Measurements from ENCODE around the gene TXN2. TPM values are rescaled to one million over a fixed set of nuclear protein-coding genes. Genes with fewer than 3 reads are reported as not detected.
"Not testable (repeated sequence)": the region's sequence is repeated elsewhere in the genome, so short reads cannot be mapped to it uniquely, and the experiment has no call there.

TXN2 gene
- total RNA-seq, 2 experiments from 2014 or later = 64.5 to 64.6 TPM

GRCh38 chr22:36445158-36445668 lies 36.2 kb downstream of the TXN2 start:
- Mint-ChIP-seq H3K27me3 (no peaks in the 10 kb centered on the region), H3K4me3 (no peak overlapping the region), H3K27ac (no peak overlapping the region), H3K9me3 (no peaks in the 10 kb centered on the region), H3K36me3 (no peaks in the 10 kb centered on the region), H3K4me1 (peaks cover 40% of the 10 kb centered on the region)
- POLR2A ChIA-PET = interaction anchor here (1.8 kb wide), 1 partner anchor 10 kb away, joined by 5 read pairs; no protein-coding TSS in a partner anchor
- DNase-seq = no peak
- no peak for ATAC-seq (ENCODE audit: low read depth)

- Mint-ChIP-seq H3K27me3 (no peaks in the 10 kb centered on the region), H3K4me1 (peaks cover 40% of the 10 kb centered on the region), H3K36me3 (no peaks in the 10 kb centered on the region), H3K27ac (no peak overlapping the region), H3K4me3 (no peak overlapping the region), H3K9me3 (no peaks in the 10 kb centered on the region)
- DNase-seq (no peak), ATAC-seq (ENCODE audit: low read depth) (no peak)
- POLR2A ChIA-PET = interaction anchor here (0.5 kb wide), 1 partner anchor 15 kb away, joined by 4 read pairs; no protein-coding TSS in a partner anchor
These were observed 38.2 kb downstream of the TXN2 start for GRCh38 chr22:36443198-36443770.

DNA sequence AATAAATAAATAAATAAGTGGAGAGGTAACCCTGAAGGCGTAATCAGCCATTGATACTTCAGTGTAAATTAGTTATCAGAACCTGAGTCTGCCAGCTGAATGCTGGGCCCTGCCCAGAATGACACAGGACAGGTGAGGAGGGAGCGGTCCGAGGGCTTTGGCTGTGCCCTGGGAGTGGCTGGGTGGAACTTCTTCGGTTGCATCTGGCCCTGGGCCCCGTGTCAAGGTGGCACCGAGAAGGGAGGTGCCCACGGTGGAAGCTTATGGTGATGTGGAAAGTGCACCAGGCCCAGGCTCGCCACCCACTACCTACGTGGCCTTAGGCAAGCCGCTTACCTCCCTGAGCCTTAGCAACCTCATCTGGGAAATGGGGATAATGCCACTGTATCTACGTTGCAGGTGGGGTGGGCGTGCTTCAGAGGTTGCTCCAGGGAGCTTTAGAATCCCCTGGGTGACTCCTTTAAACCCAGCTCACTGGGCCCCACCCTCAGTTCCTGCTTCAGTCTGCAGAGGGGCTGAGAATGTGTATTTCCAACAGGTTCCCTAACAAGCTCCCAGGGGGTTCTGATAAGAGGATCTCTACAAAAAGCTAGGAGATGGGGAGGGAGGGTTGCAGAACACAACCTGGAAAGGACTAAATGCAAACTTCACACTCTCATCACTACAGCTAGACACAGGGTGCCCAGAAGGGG lies 38.8 kb downstream of the TXN2 start:
- DNase-seq = no peak
- Mint-ChIP-seq H3K36me3 (no peaks in the 10 kb centered on the region), H3K27me3 (no peaks in the 10 kb centered on the region), H3K27ac (no peak overlapping the region), H3K9me3 (no peaks in the 10 kb centered on the region), H3K4me3 (no peak overlapping the region), H3K4me1 (peaks cover 35% of the 10 kb centered on the region)
- POLR2A ChIA-PET = no interaction called here
- ATAC-seq (ENCODE audit: low read depth) = no peak

DNA sequence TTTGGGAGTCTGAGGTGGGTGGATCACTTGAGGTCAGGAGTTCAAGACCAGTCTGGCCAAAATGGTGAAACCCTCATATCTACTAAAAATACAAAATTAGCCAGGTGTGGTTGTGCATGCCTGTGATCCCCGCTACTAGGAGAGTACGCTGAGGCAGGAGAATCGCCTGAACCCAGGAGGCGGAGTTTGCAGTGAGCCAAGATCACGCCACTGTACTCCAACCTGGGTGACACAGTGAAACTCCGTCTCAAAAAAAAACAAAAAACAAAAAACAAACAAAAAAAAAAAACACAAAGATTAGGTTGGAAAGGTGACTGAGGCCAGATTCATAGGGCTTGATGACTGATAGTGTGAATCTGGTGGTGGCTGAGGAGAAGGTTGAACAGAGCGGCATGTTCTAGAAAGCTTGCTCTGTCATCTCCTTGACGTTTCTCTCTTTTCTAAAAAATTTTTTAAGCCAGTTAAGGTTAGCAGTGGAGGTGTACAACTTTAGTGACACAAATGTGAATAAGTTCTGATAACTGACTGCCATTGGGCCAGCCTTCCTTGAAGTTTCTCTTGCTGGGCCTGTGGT lies 40.9 kb downstream of the TXN2 start:
- H3K27ac Mint-ChIP-seq = no peak overlapping the region
- POLR2A ChIA-PET = interaction anchor here (0.9 kb wide), 1 partner anchor 11 kb away, joined by 3 read pairs; no protein-coding TSS in a partner anchor
- ATAC-seq (ENCODE audit: low read depth) (no peak), DNase-seq (no peak)
- no peaks in the 10 kb centered on the region for H3K9me3 Mint-ChIP-seq
- H3K4me1 Mint-ChIP-seq = peaks cover 36% of the 10 kb centered on the region
- H3K27me3 Mint-ChIP-seq = no peaks in the 10 kb centered on the region
- no peak overlapping the region for H3K4me3 Mint-ChIP-seq
- no peaks in the 10 kb centered on the region for H3K36me3 Mint-ChIP-seq

GRCh38 chr22:36439481-36440271 lies 41.8 kb downstream of the TXN2 start:
- POLR2A ChIA-PET = no interaction called here
- Mint-ChIP-seq H3K4me1 (peaks cover 36% of the 10 kb centered on the region), H3K27me3 (no peaks in the 10 kb centered on the region), H3K36me3 (no peaks in the 10 kb centered on the region), H3K4me3 (no peak overlapping the region), H3K9me3 (no peaks in the 10 kb centered on the region), H3K27ac (peak overlapping the region; percentile 3)
- ATAC-seq (ENCODE audit: low read depth) = no peak
- no peak for DNase-seq

GRCh38 chr22:36435516-36436415 lies 45.7 kb downstream of the TXN2 start:
- peaks cover 29% of the 10 kb centered on the region for H3K4me1 Mint-ChIP-seq
- H3K4me3 Mint-ChIP-seq = peak overlapping the region; percentile 62
- peak overlapping the region; percentile 90 for H3K27ac Mint-ChIP-seq
- no peaks in the 10 kb centered on the region for H3K9me3 Mint-ChIP-seq
- DNase-seq = peak; percentile 62
- H3K27me3 Mint-ChIP-seq = no peaks in the 10 kb centered on the region
- POLR2A ChIA-PET = interaction anchor here (0.6 to 2.0 kb wide), 13 partner anchors 9 to 185 kb away, joined by 3 to 11 read pairs (median 4); partner anchors contain the start of genes MYH9 and TXN2
- H3K36me3 Mint-ChIP-seq = no peaks in the 10 kb centered on the region
- peak; percentile 84 for ATAC-seq (ENCODE audit: low read depth)

GRCh38 chr22:36433318-36434231 lies 47.9 kb downstream of the TXN2 start:
- no peaks in the 10 kb centered on the region for H3K36me3 Mint-ChIP-seq
- POLR2A ChIA-PET = no interaction called here
- H3K27ac Mint-ChIP-seq = no peak overlapping the region

DNA sequence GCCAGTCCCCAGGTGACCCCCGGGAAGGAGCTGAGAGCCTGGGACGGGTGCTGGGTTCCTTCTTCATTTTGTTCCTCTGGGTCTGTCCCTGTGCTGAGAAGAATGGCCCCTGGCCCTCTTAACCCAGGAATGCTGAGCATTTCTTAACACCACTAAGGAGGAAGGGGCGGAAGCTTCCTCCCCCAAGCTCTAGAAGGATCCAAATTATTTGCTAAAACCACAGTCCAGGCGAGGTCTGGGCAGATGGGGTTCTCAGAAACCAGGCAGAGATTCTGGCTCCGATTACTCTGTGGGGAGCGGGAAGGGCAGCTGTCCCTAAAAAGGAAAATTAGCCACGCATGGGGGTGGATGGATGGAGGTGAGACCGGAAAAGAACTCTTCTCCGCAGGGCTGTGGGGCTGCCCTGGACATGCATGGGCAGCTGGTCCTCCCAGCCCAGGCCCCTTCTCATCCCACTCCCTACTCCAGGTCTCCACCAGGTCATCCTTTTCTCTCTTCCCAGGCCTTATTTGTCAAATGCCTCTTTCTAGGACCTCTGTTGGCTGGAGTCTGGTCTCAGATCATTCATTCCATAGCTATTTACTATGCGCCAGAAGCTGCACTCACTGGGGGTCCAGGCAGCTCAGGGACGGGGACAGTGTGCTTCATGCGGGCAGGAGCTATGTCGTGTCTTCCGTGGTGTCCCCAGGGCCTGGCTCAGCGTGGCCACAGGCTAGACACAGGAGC lies 48.7 kb downstream of the TXN2 start:
- H3K27ac Mint-ChIP-seq = no peak overlapping the region
- H3K27me3 Mint-ChIP-seq = no peaks in the 10 kb centered on the region
- H3K9me3 Mint-ChIP-seq = no peaks in the 10 kb centered on the region
- ATAC-seq (ENCODE audit: low read depth) (no peak), DNase-seq (no peak)
- POLR2A ChIA-PET = interaction anchor here (1.1 kb wide), 1 partner anchor 13 kb away, joined by 3 read pairs; no protein-coding TSS in a partner anchor
- peaks cover 19% of the 10 kb centered on the region for H3K4me1 Mint-ChIP-seq
- H3K4me3 Mint-ChIP-seq = no peak overlapping the region
- H3K36me3 Mint-ChIP-seq = no peaks in the 10 kb centered on the region

More at GRCh38 chr22:36433318-36434231, 47.9 kb downstream of the TXN2 start:
- no peaks in the 10 kb centered on the region for H3K27me3 Mint-ChIP-seq
- H3K4me1 Mint-ChIP-seq = peaks cover 19% of the 10 kb centered on the region
- DNase-seq (no peak), ATAC-seq (ENCODE audit: low read depth) (no peak)
- no peak overlapping the region for H3K4me3 Mint-ChIP-seq
- H3K9me3 Mint-ChIP-seq = no peaks in the 10 kb centered on the region

GRCh38 chr22:36431977-36432376 lies 49.5 kb downstream of the TXN2 start:
- POLR2A ChIA-PET = interaction anchor here (1.1 kb wide), 1 partner anchor 12 kb away, joined by 3 read pairs; no protein-coding TSS in a partner anchor
- Mint-ChIP-seq H3K4me1 (peaks cover 21% of the 10 kb centered on the region), H3K9me3 (no peaks in the 10 kb centered on the region), H3K27me3 (no peaks in the 10 kb centered on the region), H3K4me3 (no peak overlapping the region), H3K36me3 (no peaks in the 10 kb centered on the region), H3K27ac (peak overlapping the region; percentile 43)
- DNase-seq = no peak
- ATAC-seq (ENCODE audit: low read depth) = no peak

DNA sequence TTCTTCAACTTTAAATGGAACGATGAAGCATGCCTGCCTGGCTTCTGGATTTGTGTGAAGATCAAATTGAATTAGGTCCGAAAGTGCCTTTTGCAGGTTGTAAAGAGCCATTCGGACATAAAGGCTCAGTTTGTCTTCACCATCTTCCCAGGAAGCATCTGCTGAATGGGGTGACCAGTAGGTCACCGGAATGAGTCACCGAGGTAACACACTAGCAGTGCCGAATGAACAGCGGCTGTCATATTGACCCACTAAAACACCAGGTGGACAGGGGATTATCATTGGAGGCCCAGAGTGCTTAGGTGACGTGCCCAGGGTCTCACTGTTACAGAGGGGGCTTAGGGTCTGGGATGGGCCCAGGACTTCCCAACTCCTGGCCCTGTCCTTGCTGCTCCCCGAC lies 50.6 kb downstream of the TXN2 start:
- H3K27me3 Mint-ChIP-seq = no peaks in the 10 kb centered on the region

GRCh38 chr22:36427952-36428351 lies 53.5 kb downstream of the TXN2 start:
- H3K36me3 Mint-ChIP-seq; H3K4me3 Mint-ChIP-seq; ATAC-seq (ENCODE audit: low read depth); H3K9me3 Mint-ChIP-seq; H3K27ac Mint-ChIP-seq; H3K27me3 Mint-ChIP-seq; DNase-seq: not testable (repeated sequence)
- H3K4me1 Mint-ChIP-seq = peaks cover 24% of the 10 kb centered on the region
- POLR2A ChIA-PET = interaction anchor here (1.3 kb wide), 1 partner anchor 10 kb away, joined by 5 read pairs; no protein-coding TSS in a partner anchor

More for the DNA sequence above, 50.6 kb downstream of the TXN2 start:
- Mint-ChIP-seq H3K4me1 (peaks cover 17% of the 10 kb centered on the region), H3K9me3 (no peaks in the 10 kb centered on the region), H3K36me3 (peaks cover 1% of the 10 kb centered on the region), H3K4me3 (no peak overlapping the region), H3K27ac (no peak overlapping the region)
- ATAC-seq (ENCODE audit: low read depth) = no peak
- DNase-seq = no peak
- POLR2A ChIA-PET = no interaction called here
